ENCODE data around the gene FAM181B.
"Not testable (repeated sequence)": the region's sequence is repeated elsewhere in the genome, so short reads cannot be mapped to it uniquely, and the experiment has no call there.

Gene FAM181B

DNA sequence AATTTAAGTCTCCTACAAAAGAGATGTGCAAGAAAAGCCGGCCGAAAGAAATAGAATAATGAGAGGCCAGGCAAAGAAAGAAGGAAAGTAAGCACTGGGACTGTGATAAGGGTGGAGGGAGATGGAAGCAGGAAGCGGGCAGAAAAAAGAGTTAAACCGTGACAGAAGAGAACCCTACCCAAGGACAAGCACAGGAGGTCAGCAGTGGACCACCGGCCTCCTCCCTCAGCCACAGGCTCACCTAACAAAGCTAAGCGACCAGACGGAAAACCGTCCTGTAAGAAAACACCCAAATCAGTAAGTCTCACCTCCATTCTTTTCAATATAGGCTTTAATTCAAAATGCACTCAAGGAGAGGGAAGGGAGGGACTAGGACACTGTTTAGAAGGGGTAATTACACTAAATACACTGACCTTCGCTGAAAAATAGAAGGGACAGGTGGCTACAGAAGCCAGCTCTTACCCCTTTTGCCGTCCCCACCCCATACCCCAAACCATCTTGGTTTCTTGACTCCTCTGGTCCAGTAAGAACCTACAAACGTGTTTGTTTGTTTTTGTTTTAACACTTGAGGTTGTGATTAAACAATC, 1.9 kb downstream of the FAM181B start:
- no peak for DNase-seq

GRCh38 chr11:82730754-82731153, 2.9 kb downstream of the FAM181B start:
- DNase-seq = no peak

DNA sequence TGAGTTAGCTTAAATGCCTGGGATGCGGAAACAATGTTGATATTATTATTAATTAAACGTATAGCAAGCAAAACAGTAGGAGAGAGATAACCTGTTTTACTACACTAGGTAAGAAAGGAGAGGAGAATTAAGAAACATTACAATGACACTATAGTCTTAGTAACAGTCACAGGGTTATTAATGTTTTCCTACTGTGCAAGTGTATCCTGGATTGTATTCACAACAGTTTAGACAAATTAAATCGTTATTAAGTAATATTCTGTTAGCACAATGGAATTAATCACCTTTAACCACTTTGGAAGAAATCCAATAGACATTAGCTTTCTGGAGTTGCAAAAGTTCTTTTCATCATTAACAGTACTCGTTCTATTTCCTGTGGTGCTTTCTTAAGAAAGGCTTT, 3.4 kb downstream of the FAM181B start:
- no peak for DNase-seq

- DNase-seq = no peak
Measured at GRCh38 chr11:82724026-82724425, 9.6 kb downstream of the FAM181B start.

DNA sequence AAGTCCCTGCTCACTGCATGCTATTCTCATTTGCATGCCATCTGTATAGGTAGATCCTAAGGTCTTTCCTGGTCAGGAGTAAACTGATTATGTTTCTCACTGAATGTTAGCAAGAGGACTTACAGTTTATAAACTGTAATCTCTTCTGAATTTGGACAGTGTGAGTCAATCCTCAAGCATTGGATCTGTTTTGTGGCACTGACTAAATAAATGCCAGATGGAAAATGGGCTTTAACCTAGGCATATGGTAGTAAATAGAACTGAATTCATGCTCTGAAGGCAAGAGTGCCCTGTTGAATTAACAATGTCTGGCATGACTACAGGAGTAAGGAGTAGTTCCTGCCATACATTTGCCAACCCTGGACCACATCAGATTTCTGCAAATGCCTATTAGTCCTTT, 11.4 kb downstream of the FAM181B start:
- no peak for DNase-seq

GRCh38 chr11:82720267-82721065, 13.2 kb downstream of the FAM181B start:
- DNase-seq = no peak

- no peak for DNase-seq
Measured at GRCh38 chr11:82719361-82720105, 14.1 kb downstream of the FAM181B start.

DNA sequence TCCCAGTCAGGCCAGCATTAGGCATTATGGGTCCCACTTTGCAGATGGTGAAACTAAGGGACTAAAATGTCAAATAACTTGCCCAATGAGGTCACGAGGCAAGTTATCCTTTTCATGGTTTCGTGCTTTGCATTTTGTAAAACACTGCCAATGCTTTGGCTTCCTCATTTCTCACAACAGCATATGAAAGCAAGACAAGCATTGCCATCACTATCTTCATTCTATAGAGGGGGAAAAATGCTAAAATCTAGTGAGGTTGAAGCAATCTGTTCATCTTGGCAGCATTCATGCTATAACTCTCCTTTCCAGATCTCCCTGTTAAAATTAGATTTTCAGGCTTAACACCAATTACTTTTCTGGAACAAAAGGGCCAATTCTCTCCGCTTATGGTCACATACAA, 14.8 kb downstream of the FAM181B start:
- no peak for DNase-seq

DNA sequence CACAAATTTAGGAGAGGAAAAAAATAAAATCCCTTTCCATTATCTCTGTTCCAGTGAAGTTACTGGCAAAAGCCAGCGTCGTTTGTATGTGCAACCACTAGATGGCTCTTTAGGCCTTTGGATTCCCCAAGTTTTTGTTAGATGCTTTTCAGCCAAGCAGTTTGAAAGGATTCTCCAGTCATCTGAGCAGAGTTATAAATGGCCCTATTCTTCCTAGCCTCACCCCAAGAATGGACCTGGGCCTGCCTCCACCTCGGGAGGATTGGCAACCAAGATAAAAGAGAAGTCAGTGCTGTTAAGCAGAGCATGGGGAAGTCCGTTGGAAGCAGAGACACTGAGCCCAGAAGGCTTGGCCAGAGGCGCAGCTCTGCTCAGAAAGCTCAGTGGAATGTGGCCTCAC, 15.4 kb downstream of the FAM181B start:
- DNase-seq = no peak

DNA sequence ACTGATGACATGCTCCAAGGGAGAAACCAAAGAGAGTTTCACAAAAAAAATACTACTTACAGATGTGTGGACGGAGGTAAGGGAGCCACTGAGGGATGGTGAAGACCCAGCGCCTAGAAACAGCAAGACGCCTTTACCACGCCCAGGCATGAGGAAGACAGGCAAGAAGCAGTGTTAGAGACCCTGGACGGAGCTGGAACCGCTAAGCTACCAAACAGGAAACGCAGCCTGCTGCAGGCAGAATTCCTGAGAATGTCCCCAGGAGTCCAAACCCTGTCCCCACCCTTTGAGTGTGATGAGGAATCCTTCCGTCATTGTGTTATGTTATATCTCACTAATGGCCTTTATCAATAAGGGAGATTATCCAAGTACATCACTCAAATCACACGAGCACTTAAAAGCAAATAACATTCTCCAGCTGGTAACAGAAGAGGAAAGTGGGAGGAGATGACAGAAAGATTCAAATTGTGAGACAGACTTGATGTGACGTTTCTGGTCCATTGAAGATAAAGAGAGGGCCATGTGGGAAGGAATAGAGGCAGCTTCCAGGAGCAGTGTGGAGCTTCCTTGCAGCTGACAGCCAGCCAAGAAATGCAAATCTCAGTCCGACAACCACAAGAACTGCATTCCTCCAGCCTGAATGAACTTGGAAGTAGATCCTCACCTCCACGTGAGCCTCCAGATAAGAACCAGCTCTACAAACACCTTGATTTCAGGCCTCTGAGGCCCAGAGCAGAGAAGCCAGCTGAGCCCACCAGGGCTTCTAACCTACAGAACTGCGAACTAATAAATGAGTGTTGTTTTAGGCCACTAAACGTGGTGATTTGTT, 19.1 kb downstream of the FAM181B start:
- no peak for DNase-seq

DNA sequence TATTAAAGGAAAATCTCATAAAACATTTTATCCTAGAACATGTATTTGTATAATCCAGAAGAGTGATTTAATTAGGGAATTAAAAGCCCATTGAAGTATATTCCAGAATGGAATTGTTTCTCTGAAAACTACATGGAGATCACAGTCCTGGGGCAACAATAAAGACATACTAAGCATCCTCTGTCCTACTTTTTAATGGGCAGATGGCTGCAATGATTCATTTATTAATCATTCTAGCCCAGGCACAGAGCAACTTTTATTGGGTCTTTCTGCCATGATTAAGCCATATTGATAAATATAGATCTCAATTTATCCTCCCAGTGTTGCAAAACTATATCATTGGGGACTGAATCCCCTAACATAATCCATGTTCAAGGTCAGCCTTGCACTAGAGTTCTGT, 22.0 kb downstream of the FAM181B start:
- no peak for DNase-seq

DNA sequence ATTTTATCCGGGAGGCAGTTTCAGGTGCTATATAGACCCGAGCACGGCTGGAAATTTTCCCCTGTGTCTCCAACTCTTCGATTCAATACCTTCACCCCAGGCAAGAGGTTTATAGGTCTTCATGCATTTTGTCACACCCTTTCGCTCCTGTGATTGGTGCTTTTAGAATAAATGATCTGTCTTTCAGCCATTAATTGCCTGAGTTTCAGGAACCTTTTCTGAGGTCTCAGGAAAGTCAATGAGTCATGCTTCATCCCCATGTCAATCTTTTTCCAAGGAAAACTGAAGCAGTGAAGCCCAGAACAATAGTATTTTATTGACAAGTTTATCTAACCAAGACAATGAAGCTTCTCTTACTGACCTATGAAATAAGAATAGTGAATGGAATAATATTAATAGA, 29.9 kb downstream of the FAM181B start:
- DNase-seq = no peak

GRCh38 chr11:82703226-82703625, 30.4 kb downstream of the FAM181B start:
- DNase-seq = no peak

DNA sequence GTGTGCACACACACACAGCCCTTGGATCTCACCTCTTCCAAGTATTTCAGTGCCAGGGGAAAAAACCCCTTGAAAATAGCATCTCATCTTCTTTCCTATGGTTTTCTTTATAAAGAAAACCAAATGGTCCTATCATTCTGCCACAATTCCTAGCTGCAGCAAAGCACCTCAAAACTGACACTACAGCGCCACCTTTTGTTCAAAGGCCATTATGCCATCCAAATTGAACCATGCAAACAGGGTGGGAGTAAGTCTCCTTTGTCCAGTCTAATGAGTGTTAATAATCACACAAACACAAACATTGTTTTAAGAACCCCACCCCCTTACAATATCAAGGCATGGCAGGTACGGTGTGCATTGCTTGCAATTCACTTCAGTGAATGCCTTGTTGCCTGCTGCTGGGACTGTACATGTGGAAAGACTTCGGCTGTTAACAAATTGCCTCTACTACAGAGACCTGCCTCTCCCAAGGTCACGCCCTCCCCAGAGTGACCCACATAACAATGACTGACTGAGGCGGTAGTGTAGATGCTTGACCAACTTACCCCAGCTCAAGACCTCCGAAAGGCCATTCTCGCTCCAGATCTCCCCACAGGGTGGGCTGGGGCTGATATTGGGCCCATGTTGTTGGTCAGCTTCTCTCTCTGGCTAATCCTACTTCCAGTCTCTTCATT, 31.7 kb downstream of the FAM181B start:
- no peak for DNase-seq

- DNase-seq = no peak
Measured at GRCh38 chr11:82698576-82699352, 34.9 kb downstream of the FAM181B start.

DNA sequence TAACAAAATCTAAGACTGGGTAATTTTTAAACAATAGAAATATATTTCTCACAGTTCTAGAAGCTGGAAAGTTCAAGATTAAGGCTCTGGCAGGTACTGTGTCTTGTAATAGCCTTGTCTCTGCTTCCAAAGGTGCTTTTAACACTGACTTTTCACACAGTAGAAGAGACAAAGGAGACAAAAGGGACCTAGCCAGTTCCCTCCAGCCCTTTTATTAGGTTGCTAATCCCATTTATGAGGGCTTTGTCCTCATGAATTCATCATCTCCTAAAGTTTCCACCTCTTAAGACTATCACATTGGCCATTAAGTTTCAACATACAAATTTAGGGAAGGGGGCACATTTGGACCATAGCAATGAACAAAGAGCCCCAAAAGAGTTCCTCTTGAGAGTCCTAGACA, 40.7 kb downstream of the FAM181B start:
- DNase-seq = no peak

DNA sequence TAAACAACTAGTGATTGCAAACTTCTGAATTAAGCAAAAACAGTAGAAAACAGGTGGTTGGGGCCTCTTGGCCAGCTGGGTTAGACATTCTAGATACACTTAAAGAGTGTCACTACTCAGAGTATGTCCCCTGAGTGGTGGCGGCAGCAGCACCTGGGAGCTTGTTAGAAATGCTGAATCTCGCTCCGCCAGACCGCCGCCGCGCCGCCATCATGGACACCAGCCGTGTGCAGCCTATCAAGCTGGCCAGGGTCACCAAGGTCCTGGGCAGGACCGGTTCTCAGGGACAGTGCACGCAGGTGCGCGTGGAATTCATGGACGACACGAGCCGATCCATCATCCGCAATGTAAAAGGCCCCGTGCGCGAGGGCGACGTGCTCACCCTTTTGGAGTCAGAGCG, 44.3 kb downstream of the FAM181B start:
- not testable (repeated sequence) for DNase-seq

DNA sequence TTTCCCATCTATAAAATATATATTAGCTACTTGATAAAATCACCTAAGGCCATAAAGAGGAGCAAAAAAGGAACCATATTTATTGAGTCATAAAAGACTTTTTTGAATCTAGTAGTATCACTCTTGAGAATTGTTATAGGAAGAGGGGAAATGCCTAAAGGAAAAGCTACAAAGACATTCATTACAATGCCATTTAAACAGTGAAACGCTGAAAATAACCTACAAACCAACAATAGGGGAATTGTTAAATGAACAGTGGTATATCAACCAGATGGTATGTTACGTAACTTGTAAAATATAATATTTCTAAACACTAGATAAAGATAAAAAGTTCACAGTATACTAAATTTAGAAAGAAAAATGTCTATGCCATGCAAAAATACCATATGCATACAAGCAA, 47.5 kb downstream of the FAM181B start:
- DNase-seq = no peak

- DNase-seq = no peak
Measured at GRCh38 chr11:82683029-82683428, 50.6 kb downstream of the FAM181B start.

- no peak for DNase-seq
Measured at GRCh38 chr11:82682003-82682751, 51.5 kb downstream of the FAM181B start.

GRCh38 chr11:82680252-82680651, 53.4 kb downstream of the FAM181B start:
- DNase-seq = no peak

Data from NCI-H2081 treated with DMSO at 0.1 percent for 48 hours (cell line).